ENCODE measurements around the gene FRS3.

GRCh38 chr6:41736186-41736733, 43.4 kb downstream of the FRS3 start:
- TF ChIP-seq CTCF (conservative IDR thresholded peaks at IDR 0.05; ENCODE audit: low read length) (no peak), EZH2phosphoT487 (IDR thresholded peaks at IDR 0.05; ENCODE audit: borderline replicate concordance) (no peak)
